Parathyroid adenoma (tissue), 2 donors: ENCODE data around the gene TBC1D2.

Source experiments
- H2AFZ ChIP-seq: fragments of 300-600 bp; sonication (generic); one replicate; pipeline ENCODE4 v1.7.0; 2017; ENCODE audit warnings: antibody characterized with exemption, mild to moderate bottlenecking
- H3K27ac ChIP-seq: fragments of 300-600 bp; sonication (generic); one replicate; pipeline ENCODE4 v1.7.0; 2017
- H3K27me3 ChIP-seq: fragments of 300-600 bp; sonication (generic); one replicate; pipeline ENCODE4 v1.7.0; 2017; ENCODE audit warnings: low read length; ENCODE audit not compliant: control insufficient read depth, insufficient read depth
- H3K36me3 ChIP-seq: fragments of 300-600 bp; sonication (generic); one replicate; pipeline ENCODE4 v1.7.0; 2017; ENCODE audit warnings: low read length; ENCODE audit not compliant: control insufficient read depth, insufficient read depth
- H3K4me1 ChIP-seq: fragments of 300-600 bp; sonication (generic); one replicate; pipeline ENCODE4 v1.7.0; 2017; ENCODE audit warnings: control low read depth
- H3K4me2 ChIP-seq: fragments of 300-600 bp; sonication (generic); one replicate; pipeline ENCODE4 v1.7.0; 2017; ENCODE audit warnings: low read length
- H3K4me3 ChIP-seq: fragments of 300-600 bp; sonication (generic); one replicate; pipeline ENCODE4 v1.7.0; 2017; ENCODE audit warnings: low read depth, low read length
- H3K79me2 ChIP-seq: fragments of 300-600 bp; sonication (generic); one replicate; pipeline ENCODE4 v1.7.0; 2017; ENCODE audit warnings: control low read depth
- H3K9ac ChIP-seq: fragments of 300-600 bp; sonication (generic); one replicate; pipeline ENCODE4 v1.7.0; 2017; ENCODE audit warnings: mild to moderate bottlenecking
- H3K9me3 ChIP-seq: fragments of 300-600 bp; sonication (generic); one replicate; pipeline ENCODE4 v1.7.0; 2017; ENCODE audit warnings: low read length; ENCODE audit not compliant: control insufficient read depth
- CTCF ChIP-seq: fragments of 300-600 bp; sonication (generic); IDR thresholded peaks from one replicate; pipeline ENCODE4 v1.7.0; 2017; ENCODE audit warnings: antibody characterized with exemption, mild to moderate bottlenecking
- donor health status: primary hyperparathyroidism.

Gene TBC1D2

GRCh38 chr9:98172604-98173003 lies 82.8 kb downstream of the TBC1D2 start:
- Histone ChIP-seq H3K4me1 (peaks cover 5% of the 10 kb centered on the region), H3K79me2 (no peaks in the 10 kb centered on the region), H3K27ac (no peak overlapping the region), H3K4me3 (no peak overlapping the region), H3K36me3 (no peaks in the 10 kb centered on the region), H2AFZ (no peak overlapping the region), H3K9ac (no peak overlapping the region), H3K27me3 (no peaks in the 10 kb centered on the region), H3K4me2 (no peak overlapping the region), H3K9me3 (no peaks in the 10 kb centered on the region)
- no peak for TF ChIP-seq CTCF

- Histone ChIP-seq H3K4me3 (no peak overlapping the region), H3K79me2 (no peaks in the 10 kb centered on the region), H2AFZ (no peak overlapping the region), H3K9me3 (no peaks in the 10 kb centered on the region), H3K27ac (no peak overlapping the region), H3K9ac (no peak overlapping the region), H3K4me2 (no peak overlapping the region), H3K4me1 (peaks cover 5% of the 10 kb centered on the region), H3K36me3 (no peaks in the 10 kb centered on the region), H3K27me3 (no peaks in the 10 kb centered on the region)
- no peak for TF ChIP-seq CTCF
Measured at GRCh38 chr9:98171176-98171925, 84.1 kb downstream of the TBC1D2 start.

- Histone ChIP-seq H3K9ac (no peak overlapping the region), H2AFZ (no peak overlapping the region), H3K9me3 (no peaks in the 10 kb centered on the region), H3K4me3 (no peak overlapping the region), H3K4me2 (no peak overlapping the region), H3K4me1 (peaks cover 5% of the 10 kb centered on the region), H3K36me3 (no peaks in the 10 kb centered on the region), H3K27me3 (no peaks in the 10 kb centered on the region), H3K27ac (no peak overlapping the region), H3K79me2 (no peaks in the 10 kb centered on the region)
- TF ChIP-seq CTCF = no peak
Measured at GRCh38 chr9:98168941-98169488, 86.4 kb downstream of the TBC1D2 start.

- Histone ChIP-seq H3K4me2 (no peak overlapping the region), H3K9ac (no peak overlapping the region), H3K27me3 (no peaks in the 10 kb centered on the region), H3K27ac (no peak overlapping the region), H3K4me3 (no peak overlapping the region), H3K9me3 (no peaks in the 10 kb centered on the region), H3K79me2 (no peaks in the 10 kb centered on the region), H3K36me3 (no peaks in the 10 kb centered on the region), H2AFZ (no peak overlapping the region), H3K4me1 (peaks cover 5% of the 10 kb centered on the region)
- TF ChIP-seq CTCF = no peak
Measured at GRCh38 chr9:98168153-98168780, 87.2 kb downstream of the TBC1D2 start.
